Measurements from ENCODE around the gene PPP1CB.
"Not testable (repeated sequence)": the region's sequence is repeated elsewhere in the genome, so short reads cannot be mapped to it uniquely, and the experiment has no call there.

PPP1CB gene

DNA sequence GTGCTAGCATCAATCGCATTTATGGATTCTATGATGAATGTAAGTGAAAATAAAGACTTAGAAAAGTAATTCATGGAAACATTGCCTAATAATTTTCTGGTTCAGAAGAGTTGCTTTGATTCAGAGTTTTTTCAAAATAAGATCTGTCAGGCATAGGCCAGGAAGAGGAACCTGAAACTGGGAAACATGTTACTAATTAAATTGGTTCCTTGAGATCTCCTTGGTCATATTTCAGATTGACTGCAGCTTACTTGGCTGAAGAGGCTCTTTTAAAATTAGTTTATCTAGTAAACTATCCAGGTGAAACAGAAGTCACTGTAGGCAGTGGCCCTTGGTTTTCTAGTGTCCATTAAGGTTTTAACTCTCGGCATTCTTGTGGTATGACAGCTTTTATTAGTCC, 27.4 kb downstream of the PPP1CB start:
- DNase-seq (ENCODE audit: low spot score), result no peak

DNA sequence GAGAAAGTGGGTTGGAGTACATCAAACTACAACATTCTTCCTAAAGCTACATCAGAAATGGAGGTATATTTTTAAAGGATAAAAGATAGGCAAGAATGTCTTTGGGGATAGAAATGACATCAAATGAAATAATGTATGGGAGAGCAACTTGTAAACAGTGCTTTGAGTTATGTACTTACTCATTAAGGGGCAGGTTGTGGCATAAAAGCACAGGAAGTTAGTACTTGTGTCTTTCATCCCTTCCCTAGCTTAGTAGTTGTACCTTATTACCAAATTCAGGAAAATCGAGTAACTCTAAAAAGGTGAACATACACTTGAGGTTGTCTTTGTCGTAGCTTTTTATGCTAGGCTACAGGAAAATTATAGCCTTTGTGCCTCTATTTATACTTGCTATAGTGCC, 28.9 kb downstream of the PPP1CB start:
- DNase-seq (ENCODE audit: low spot score), result no peak

DNA sequence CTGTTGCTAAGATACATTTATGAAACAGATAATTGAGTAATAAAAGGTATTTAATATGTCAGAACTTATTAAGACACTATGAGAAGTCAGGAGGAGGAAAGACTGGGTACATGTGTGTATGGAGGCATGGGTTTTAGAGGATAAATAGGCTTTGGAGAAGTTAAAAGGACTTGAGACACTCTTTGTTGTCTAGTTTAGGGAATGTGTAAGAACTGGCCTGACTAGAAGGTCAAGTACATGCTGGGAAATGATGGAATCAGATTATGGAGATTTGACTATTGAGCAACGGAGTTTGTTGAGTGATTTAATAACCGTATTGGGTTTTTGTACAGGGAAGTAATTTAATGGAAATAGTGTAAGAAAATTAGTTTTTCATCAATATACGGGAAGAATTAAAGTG, 30.8 kb downstream of the PPP1CB start:
- no peak for DNase-seq (ENCODE audit: low spot score)

- DNase-seq (ENCODE audit: low spot score), result not testable (repeated sequence)
Measured at GRCh38 chr2:28784570-28784969, 32.9 kb downstream of the PPP1CB start.

DNA sequence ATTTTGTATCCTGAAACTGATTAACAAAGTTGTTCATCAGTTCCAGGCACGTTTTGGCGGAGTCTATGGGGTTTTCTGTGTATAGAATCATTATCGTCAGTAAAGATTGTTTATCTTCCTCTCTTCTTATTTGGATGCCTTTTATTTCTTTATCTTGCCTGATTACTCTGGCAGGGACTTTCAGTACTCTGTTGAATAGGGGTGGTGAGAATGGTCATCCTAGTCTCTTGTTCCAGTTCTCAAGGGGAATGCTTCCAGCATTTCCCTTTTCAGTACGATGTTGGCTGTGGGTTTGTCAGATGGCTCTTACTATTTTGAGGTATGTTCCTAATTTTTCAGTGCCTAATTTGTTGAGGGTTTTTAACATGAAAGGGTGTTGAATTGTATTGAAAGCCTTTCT, 45.0 kb downstream of the PPP1CB start:
- DNase-seq (ENCODE audit: low spot score), result no peak

- no peak for DNase-seq (ENCODE audit: low spot score)
Measured at GRCh38 chr2:28801726-28802125, 50.1 kb downstream of the PPP1CB start.

DNA sequence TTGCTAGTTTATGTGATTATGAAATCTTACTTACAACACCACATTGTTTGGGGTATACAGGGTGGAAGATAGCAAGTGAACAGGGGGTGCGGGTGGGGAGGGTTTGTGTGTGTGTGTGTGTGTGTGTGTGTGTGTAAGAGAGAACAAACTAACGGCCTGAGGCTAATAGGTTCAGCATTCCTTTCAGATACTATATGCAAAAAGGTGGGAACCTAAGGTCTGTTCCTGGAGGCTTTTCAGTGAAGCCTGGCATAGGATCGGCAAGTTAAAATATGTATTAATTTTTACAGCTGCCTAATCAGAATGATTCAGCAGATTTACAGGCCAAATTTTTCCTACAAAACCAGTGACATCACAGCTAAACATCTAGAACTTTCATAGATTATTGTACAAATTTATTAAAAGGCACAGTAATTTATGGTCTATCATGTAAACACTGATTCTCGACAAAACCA, 51.4 kb downstream of the PPP1CB start:
- DNase-seq (ENCODE audit: low spot score), result no peak

GRCh38 chr2:28809927-28810326, 58.3 kb downstream of the PPP1CB start:
- no peak for DNase-seq (ENCODE audit: low spot score)

GRCh38 chr2:28810384-28811285, 59.0 kb downstream of the PPP1CB start, which contains the start of gene SPDYA:
SPDYA (plus strand) TSS chr2:28810834; CDS start chr2:28816015, 5,181 bp downstream.
- peak; percentile 81 for DNase-seq (ENCODE audit: low spot score)

GRCh38 chr2:28818053-28818452, 66.4 kb downstream of the PPP1CB start:
- peak; percentile 19 for DNase-seq (ENCODE audit: low spot score)

DNA sequence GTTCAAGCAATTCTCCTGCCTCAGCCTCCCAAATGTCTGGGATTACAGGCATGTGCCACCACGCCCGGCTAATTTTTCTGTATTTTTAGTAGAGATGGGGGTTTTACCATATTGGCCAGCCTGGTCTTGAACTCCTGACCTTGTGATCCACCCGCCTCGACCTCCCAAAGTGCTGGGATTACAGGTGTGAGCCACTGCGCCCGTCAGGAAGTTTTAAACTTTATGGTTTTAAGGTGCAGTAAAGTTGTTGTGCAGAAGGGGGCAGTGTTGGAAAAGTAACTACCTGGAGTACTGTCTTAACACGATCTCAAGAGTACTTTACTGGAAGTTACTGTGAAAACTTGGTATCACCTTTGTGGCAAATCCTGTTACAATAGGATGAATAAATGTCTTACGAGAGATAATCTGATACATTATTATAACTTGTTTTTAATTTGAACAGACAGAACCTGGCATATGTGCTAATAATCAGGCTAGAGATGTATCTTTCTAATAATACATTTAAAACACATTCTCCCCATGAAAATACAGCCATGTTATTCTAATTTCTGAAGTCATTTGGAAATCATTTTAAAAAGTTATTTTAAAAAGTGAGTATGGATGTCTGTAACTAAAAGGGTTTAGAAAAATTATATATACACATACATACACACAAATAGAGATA, 69.8 kb downstream of the PPP1CB start:
- peak; percentile 73 for DNase-seq (ENCODE audit: low spot score)

- DNase-seq (ENCODE audit: low spot score), result no peak
Measured at GRCh38 chr2:28822036-28822435, 70.4 kb downstream of the PPP1CB start.

GRCh38 chr2:28824207-28824606, 72.6 kb downstream of the PPP1CB start:
- DNase-seq (ENCODE audit: low spot score), result no peak

DNA sequence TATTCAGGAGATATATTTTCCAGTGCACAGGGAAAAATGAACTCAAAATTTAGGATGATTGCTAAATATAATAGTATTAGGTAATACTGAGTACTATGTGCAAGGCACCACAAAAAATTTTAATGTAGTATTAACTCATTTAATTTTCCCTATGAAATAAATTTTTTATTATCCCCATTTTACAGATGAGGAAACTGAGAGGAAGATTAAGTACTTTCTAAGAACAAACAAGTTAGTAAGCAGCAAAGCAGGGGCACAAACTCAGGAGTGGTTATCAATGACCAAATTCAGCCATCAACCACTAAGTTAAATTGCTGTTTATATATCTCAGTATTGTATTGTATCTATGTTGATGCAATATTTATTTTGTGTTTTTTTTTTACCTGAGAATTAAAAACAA, 73.2 kb downstream of the PPP1CB start:
- no peak for DNase-seq (ENCODE audit: low spot score)

GRCh38 chr2:28828382-28828781, 76.8 kb downstream of the PPP1CB start:
- no peak for DNase-seq (ENCODE audit: low spot score)

DNA sequence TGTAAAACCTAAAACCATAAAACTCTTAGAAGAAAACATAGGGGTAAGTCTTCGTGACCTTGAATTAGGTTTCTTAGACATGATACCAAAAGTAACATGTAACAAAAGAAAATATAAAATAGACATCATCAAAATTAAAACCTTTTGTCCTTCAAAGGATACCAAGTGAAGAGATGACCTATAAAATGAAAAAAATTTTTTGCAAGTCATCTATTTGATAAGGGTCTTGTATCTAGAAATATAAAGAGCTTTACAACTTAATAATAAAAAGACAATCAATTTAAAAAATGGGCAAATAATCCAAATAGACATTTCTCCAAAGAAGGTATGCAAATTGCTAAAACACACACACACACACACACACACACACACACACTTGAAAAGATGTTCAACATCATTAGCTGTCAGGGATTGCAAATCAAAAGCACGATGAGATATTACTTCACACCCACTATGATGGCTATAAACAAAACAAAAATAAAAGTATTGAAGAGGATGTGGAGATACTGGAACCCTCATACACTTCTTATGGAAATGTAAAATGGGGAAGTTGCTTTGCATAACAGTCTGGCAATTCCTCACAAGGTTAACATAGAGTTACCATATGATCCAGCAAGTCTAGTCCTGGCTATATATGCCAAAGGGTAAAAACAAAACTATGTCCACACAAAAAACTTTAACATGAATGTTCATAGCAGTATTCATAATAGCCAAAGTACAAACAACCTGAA, 82.3 kb downstream of the PPP1CB start:
- no peak for DNase-seq (ENCODE audit: low spot score)

- DNase-seq (ENCODE audit: low spot score), result no peak
Measured at GRCh38 chr2:28835781-28836180, 84.2 kb downstream of the PPP1CB start.

- DNase-seq (ENCODE audit: low spot score), result no peak
Measured at GRCh38 chr2:28838971-28839370, 87.3 kb downstream of the PPP1CB start.

DNA sequence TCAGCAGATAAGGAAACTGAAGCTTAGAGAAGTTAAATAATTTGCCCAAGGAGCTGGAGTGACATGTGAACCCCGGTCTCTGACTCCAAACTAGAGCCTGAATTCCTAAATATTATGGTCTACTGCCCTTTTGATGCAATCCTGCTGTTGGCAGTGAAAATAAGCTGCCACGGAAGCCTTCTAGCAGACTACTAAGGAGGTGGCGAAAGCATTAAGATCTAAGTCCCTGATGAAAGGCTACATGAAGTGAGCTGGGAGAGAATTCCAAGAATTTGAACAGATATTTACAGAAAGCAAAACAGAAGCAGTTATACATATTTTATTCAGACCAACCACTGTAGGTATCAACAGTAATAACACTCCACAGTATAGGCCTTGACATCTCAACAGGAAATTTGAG, 90.4 kb downstream of the PPP1CB start:
- DNase-seq (ENCODE audit: low spot score), result no peak
